A204.1 (cell line): ENCODE results near the gene ASIC2.

Experiments used
- FAIRE-seq: peaks from 2 replicates; lab custom pipeline; 2012; peaks lifted over from hg19 to GRCh38; lab: Jason Lieb, UNC

The ASIC2 gene

GRCh38 chr17:33152783-33153182 lies 140.3 kb downstream of the ASIC2 start:
- no peak for FAIRE-seq

- FAIRE-seq, result no peak
Measured at GRCh38 chr17:33151565-33151964, 141.5 kb downstream of the ASIC2 start.

- FAIRE-seq, result no peak
Measured at GRCh38 chr17:33145941-33146340, 147.2 kb downstream of the ASIC2 start.

GRCh38 chr17:33144837-33145236 lies 148.3 kb downstream of the ASIC2 start:
- FAIRE-seq, result no peak

- FAIRE-seq, result no peak
Measured at GRCh38 chr17:33142705-33143299, 150.3 kb downstream of the ASIC2 start.

GRCh38 chr17:33140413-33141099 lies 152.5 kb downstream of the ASIC2 start:
- no peak for FAIRE-seq

- FAIRE-seq, result no peak
Measured at GRCh38 chr17:33138627-33139026, 154.5 kb downstream of the ASIC2 start.

GRCh38 chr17:33137426-33137825 lies 155.7 kb downstream of the ASIC2 start:
- no peak for FAIRE-seq

- no peak for FAIRE-seq
Measured at GRCh38 chr17:33135691-33136090, 157.4 kb downstream of the ASIC2 start.

- FAIRE-seq, result no peak
Measured at GRCh38 chr17:33131620-33132019, 161.5 kb downstream of the ASIC2 start.

- no peak for FAIRE-seq
Measured at GRCh38 chr17:33127706-33128105, 165.4 kb downstream of the ASIC2 start.

GRCh38 chr17:33126086-33126485 lies 167.0 kb downstream of the ASIC2 start:
- FAIRE-seq, result no peak

- FAIRE-seq, result no peak
Measured at GRCh38 chr17:33125552-33125950, 167.5 kb downstream of the ASIC2 start.

GRCh38 chr17:33124871-33125551 lies 168.1 kb downstream of the ASIC2 start:
- no peak for FAIRE-seq

- no peak for FAIRE-seq
Measured at GRCh38 chr17:33124185-33124584, 168.9 kb downstream of the ASIC2 start.

- FAIRE-seq, result no peak
Measured at GRCh38 chr17:33121756-33122155, 171.3 kb downstream of the ASIC2 start.

- FAIRE-seq, result no peak
Measured at GRCh38 chr17:33121272-33121671, 171.8 kb downstream of the ASIC2 start.

- no peak for FAIRE-seq
Measured at GRCh38 chr17:33120103-33120502, 173.0 kb downstream of the ASIC2 start.

- no peak for FAIRE-seq
Measured at GRCh38 chr17:33118391-33119075, 174.6 kb downstream of the ASIC2 start.

GRCh38 chr17:33116021-33116551 lies 177.0 kb downstream of the ASIC2 start:
- no peak for FAIRE-seq

GRCh38 chr17:33115366-33115765 lies 177.7 kb downstream of the ASIC2 start:
- FAIRE-seq, result no peak

GRCh38 chr17:33113991-33114370 lies 179.1 kb downstream of the ASIC2 start:
- no peak for FAIRE-seq
